Astrocyte of the cerebellum (primary cell): Measurements from ENCODE around the gene SSX2B.
"Not testable (repeated sequence)": the region's sequence is repeated elsewhere in the genome, so short reads cannot be mapped to it uniquely, and the experiment has no call there.

ENCODE experiments used
- DNase-seq: peaks from one replicate; pipeline ENCODE4 v3.0.0-alpha.2; 2011; ENCODE audit warnings: low read depth
- H3K4me3 ChIP-seq: 2 replicates; pipeline ENCODE4 v1.5.1; 2011; ENCODE audit warnings: mild to moderate bottlenecking, low read depth, low read length, moderate library complexity
- in situ Hi-C: cut with HindIII; loops from 2 replicates; pipeline ENCODE4 v1.10.0; 2017; ENCODE audit warnings: low sequenced_read_pairs

Gene SSX2B, protein sequence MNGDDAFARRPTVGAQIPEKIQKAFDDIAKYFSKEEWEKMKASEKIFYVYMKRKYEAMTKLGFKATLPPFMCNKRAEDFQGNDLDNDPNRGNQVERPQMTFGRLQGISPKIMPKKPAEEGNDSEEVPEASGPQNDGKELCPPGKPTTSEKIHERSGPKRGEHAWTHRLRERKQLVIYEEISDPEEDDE

GRCh38 chrX:52750952-52751351 lies at the start of gene SSX2B:
TSS of gene SSX2B (plus strand) at chrX:52751252. CDS start at chrX:52752681, 1,429 bp downstream.
- in situ Hi-C loops, DNase-seq, H3K4me3 ChIP-seq: not testable (repeated sequence)

DNA sequence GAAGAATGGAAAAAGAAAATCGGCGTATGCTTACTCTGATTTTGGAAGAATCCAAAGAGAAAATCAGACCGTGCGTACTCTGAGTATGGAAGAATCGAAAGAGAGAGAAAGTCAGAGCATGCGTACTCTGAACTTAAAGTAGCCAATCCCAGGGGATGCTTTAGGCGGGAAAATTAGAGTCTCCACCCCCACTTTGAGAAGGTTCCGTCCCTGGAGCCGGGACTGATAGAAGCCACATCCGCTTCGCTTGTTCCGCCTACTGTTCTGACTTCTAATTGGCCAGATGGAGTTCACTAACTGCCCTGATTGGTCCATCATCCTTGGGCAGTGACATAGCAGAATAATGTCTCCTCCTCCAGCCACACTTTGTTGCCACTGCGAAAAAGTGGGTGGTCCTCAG lies 44.0 kb upstream of the SSX2B start, which contains the start of gene SSX2:
Gene SSX2, minus strand, starts transcription at position 101 of the 400 bp plus-strand sequence. CDS start 1,429 bp downstream, outside the sequence.
- H3K4me3 ChIP-seq, in situ Hi-C loops, DNase-seq: not testable (repeated sequence)

- H3K4me3 ChIP-seq, in situ Hi-C loops, DNase-seq: not testable (repeated sequence)
Observed at GRCh38 chrX:52765983-52766382, 14.9 kb downstream of the SSX2B start.

GRCh38 chrX:52773504-52773903 lies 22.5 kb downstream of the SSX2B start:
- DNase-seq, H3K4me3 ChIP-seq, in situ Hi-C loops: not testable (repeated sequence)

DNA sequence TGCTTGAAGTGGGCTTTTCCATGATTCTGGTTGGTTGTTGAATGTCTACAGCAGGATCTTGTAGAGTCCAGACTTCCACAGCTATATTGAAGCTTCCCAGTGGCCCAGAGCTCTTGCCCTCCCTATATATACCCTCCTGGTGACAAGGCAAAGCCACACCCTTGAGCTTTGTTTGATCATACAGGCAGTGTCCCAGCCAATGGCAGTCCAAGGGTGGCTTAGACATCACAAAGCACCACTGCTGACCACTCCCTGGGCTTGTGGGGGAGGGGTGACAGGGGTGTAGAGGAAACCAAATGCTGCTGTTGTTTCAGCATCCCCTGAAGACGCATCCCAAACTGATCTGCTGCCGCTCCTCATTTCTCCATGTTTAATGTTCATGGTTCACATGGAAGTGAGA lies 46.3 kb downstream of the SSX2B start, which contains the start of gene SPANXN5:
Gene SPANXN5, minus strand, starts transcription at position 101 of the 400 bp plus-strand sequence. Its CDS starts 79 bp downstream, at position 22.
- DNase-seq, in situ Hi-C loops, H3K4me3 ChIP-seq: not testable (repeated sequence)

DNA sequence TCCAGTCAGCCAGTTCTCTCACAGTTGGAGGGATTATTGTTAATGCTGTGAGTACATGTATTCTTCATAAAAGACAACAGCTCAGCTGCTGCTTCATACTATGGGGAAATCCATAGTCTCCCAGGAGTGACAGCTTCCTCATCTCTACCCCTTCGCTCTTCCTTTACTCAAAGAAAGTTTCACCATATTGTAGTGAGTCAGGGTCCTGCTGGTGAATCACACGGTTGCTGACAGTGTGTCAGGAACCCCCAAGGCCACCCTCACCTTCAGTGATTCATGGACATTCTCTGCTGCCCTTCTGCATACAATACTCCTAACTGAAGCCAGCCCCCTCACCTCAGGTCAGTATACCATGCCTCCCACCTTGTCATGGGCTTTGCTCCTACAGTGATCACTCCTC lies 53.8 kb downstream of the SSX2B start:
- DNase-seq, H3K4me3 ChIP-seq, in situ Hi-C loops: not testable (repeated sequence)
